T-helper 9 cell (primary cell): ENCODE results near the gene SYT6.

ENCODE experiments used
- DNase-seq: peaks from one replicate; pipeline ENCODE4 v3.0.0-alpha.2; 2020

Gene SYT6

GRCh38 chr1:114117654-114118053 is 36.0 kb downstream of the SYT6 start:
- DNase-seq = no peak

DNA sequence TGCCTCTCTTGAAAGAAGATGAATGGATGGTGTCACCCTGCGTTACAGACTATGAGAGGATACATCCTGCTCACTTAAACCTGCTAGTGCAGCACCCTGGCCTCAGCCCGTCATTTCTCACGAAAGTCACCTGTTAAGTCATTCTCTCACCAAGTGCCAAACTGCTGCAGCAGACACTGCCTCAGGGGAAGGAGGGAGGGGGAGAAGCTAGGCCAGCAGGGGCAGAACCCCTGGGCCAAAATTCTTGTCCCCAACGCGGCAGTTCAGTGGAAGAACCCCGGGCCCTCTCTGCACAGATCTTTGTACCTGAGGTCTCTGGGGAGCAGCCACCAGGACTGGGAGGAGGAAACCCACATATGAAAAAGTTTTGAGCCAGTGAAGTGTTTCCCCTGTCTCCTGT is 37.6 kb downstream of the SYT6 start:
- DNase-seq = no peak

DNA sequence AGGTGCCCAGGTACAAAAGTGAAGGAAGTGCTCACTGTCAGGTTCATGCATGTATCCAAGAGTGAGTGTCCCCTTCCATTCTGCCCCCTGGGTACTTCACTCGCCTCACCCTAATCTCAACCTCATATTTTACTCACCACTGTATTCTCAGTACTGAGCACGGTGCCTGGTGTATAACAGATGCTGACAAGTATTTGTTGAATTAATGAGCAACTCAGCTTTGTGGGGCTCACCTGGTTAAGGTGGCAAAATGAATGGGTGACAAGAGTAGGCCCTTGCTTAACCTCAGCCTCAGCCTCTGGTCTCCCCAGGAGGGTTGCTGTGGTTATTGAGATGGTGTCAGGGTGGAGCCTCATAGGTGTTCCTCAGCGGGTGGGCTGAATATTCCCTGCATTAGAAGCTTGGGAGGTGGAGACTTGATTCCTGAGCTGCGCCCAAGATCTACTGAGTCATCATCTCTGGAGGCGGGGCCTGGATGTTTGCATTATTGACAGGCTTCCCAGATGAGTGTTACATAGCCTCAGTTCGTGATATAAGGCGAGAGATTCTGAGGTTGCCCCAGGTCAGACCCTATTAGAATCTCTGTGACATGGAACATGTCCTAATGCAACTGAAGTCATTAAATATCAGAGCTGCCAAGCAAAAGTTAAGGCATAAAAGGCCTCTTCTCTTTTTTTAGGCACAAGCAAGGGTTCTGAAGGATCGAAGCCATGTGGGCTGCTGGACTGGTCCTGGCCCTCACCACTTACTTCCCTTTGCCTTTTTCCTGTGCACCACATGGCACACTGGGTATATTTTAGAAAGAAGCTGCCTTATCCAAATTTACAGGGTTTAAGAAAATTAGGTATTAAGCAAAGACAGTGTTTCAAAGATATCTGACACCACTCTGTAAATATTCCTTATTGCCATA is 39.2 kb downstream of the SYT6 start:
- DNase-seq = no peak

DNA sequence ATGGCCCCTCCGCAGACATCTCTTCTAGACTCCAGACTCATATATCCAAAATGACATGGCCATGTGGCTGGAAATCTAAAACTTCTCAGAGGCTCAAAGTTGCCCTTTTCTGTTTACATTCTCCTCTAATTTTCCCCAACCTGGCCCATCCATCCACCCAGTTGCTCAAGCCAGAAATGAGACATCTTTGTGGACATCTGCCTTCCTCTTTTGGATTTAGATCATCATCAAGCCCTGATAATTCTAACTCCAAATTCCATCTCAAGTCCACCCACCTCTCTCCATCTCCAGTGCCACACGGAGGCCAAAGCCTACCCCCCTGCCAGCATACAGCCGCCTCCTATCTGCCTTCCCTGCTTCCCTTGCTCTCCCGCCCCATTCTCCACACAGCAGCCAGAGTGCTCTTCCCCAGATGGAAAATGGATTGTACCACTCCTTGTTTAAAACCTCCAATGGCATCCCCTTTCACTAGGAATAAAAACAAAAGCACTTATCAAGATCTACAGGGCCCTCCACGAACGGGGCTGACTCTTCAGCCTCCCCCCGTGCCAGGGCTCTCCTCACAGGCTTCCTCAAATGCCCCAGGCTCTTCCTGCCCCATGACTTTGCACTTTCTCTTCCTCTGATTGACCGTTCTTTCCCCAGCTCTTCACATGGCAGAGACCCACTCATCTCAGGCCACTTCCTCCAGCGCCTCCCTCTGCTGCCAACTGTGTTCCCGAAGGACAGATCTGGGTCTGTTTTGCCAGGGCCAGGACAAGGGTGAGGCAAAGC is 40.1 kb downstream of the SYT6 start:
- no peak for DNase-seq

DNA sequence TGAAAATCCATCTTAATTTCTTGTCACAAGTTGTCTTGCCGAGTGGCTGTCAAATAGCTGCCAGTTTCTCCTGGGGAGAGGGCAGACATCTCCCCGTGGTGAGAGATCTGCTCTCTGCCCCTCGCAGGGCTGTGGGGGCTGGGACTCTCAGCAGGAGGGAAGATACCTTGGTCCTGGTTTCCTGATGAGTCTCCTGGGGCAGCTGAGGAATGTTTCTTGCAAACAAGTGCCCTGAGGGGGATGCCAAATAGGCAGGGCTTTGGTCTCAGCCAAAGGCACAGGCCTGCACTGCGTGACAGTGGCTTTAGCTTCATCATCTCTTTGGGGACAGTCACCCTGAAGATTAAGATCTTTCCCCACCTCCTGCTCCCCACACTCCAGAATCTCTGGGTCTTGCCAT is 40.9 kb downstream of the SYT6 start:
- DNase-seq = no peak

GRCh38 chr1:114111731-114112641 is 41.7 kb downstream of the SYT6 start:
- DNase-seq = no peak

GRCh38 chr1:114109981-114110380 is 43.7 kb downstream of the SYT6 start:
- DNase-seq = no peak

GRCh38 chr1:114108751-114109255 is 44.9 kb downstream of the SYT6 start:
- no peak for DNase-seq

DNA sequence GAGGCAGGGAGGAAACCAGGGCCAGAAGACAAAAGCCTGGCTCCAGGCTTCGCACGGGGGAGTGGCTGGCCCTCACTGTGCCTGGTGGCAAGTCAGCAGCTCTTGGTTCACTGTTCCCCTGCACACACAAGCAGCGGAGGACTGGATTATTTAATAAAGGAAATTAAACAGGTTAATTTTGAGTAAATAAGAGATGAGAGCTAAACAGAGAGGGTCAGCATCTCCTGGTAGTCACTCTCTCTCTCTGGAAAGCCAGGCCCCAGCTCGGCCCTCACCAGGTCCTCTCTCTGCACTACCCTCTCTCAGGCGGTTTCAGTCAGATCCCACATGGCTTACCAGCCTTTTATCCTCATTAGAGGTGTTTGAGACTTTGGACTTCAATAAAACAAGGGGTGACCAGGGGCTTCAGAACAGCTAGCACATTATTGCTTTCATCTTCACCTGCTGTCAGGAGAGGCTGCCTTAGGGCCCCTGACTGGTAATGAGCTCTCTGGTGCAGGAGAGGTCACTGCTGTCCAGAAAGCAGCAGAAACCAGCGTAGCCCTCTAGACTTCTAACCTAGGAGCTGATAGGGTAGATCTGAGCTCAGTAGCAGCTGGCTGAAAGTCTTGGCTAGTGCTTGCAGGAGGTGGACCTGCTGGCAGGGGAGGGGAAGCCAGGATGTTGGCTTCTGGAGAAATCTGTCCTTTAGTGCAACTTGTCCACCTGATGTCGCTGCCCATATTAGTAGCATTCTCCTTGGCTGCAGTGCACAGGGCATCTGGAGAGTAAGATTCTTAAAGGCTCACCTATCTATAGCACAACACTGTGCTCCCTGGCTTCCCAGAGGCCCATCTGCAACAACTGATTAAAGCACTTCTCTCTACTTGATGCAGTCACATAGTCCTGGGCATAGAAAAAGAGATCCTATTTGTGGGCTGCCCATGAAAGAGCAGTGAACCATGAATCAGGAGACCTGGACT is 45.9 kb downstream of the SYT6 start:
- DNase-seq = no peak

DNA sequence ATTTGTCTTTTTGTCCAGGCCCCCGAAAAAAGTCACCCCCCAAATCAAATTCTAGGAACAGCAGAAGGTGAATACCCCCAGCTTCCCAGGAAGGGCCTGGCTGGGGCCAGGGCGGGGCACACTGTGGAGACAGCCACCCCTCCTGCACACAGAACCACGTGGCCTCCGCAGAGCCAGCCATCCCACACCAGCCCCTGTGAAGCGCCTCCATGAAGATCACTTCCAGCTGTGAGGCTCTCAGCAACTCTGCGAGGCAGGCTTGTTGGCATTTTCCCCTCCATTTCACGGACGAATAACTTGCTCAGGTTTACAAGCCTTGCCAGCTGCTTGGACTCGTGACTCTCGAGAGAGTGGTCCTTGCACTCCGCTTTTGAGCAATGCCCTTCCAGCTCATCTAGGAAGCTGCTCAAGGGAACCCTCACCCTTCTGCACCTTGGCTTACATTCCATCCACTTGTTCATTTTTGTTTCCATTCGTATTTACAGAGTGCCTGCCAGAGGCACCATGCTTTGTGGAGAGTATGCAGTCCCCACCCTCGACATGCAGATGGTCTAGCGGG is 48.2 kb downstream of the SYT6 start:
- no peak for DNase-seq

- no peak for DNase-seq
Observed at GRCh38 chr1:114104949-114105348, 48.7 kb downstream of the SYT6 start.

- no peak for DNase-seq
Observed at GRCh38 chr1:114103992-114104391, 49.7 kb downstream of the SYT6 start.

GRCh38 chr1:114102136-114102535 is 51.5 kb downstream of the SYT6 start:
- no peak for DNase-seq

GRCh38 chr1:114100148-114100547 is 53.5 kb downstream of the SYT6 start:
- DNase-seq = no peak

DNA sequence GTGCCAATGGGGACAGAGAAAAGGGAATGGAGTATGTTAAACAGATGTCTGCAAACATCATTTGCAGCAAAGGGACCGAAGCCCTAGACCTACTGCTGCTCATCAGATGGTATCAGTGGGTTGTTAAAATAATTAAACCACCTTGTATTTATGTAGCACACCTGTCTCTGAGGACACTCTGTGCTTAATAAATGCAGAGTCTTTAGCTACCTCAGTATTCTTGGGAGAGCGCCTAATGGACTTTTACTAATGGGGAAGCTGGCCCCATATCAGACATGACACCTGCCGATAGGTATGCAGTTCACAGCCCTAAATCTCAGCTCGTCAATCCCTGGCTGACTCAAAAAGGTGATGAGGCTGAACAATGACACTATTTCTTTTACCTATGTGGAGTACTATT is 54.4 kb downstream of the SYT6 start:
- no peak for DNase-seq

GRCh38 chr1:114097109-114097508 is 56.6 kb downstream of the SYT6 start:
- no peak for DNase-seq

- DNase-seq = no peak
Observed at GRCh38 chr1:114094675-114095074, 59.0 kb downstream of the SYT6 start.

DNA sequence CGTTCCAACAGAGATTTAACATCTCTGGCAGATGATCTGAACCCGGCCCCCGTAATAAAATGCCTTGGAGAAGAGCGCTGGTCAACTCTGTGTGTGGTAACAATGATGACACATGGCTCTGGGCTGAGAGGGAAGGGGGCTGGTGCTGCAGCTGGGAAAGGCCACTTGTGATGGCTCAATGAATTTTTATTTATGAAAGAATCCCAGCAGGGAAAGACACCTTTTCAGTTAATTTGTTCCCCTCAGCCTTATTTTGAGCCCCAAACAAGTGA is 59.4 kb downstream of the SYT6 start:
- no peak for DNase-seq

DNA sequence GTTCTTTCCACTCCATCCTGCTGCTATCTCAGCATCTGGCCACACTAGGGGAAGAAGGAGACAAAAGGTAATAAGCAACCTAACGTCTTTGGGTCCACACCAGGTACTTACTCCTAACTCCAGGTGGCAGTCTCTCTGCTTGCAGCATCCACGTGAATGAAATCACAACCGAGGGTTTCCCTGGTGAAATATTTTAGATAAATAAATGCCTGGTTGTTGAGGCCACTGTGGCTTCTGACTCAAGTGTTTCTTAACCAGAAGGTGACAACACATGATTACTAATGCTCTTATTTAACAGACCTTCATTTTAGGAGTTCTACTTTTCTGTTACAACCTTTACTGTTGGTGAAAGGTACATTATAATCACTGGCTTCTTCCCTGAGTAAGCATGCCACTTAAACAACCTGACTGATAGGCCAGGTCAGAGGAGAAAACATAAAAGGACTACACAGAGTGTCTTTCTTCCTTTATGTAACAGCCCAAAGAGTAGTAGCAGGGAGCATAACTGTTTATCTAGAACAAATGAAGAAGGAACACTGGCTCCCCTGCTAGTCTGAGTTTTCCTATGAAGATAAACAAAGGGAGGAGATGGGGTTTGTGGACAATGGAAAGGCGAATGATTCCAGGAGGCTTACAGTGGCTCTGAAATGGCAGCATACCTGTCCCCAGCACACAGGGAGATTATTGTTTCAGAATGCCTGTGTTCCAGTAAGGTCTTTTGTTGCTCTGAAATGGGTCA is 59.9 kb downstream of the SYT6 start:
- no peak for DNase-seq

DNA sequence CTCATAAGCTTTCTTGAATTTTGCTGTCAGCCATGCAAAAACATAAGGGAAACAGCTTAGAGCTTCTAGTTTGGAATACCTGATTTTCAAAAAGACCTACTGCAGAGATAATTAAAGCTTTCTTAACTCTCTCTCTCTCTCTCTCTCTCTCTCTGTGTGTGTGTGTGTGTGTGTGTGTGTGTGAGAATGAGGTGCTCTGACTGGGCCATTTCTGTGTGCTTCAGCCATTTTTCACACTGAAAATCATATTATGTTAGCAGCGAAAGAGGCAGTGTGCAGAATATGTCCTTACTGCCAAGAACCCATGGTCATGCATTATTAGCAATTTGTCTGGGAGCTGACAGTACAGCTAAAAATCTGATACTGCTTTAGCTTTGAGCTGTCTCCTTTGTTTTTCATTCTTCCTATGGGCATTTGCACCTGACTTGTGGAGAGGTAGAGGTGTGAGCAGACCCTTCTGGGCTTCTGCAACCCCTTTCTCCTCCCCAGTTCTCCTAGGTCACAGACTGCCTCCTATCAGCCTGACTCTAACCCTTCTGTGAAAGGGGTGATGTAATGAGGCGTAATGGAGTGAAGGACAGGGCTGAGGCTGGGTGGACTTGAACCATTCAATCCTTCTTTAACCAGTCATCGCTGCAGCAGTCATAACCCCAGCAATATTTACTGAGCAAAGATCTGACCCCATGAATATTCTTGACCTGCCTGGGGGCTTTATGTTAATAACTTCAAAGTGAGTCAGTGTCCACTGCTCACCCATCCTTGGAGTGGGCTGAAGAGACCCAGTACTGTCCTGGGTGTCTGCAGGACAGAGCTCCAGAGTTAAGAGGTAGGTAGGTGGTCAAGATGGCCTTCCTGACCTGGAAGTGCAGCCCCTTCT is 61.2 kb downstream of the SYT6 start:
- DNase-seq = no peak
